GM12892 (cell line): ENCODE measurements around the gene ARHGEF10L.

ENCODE experiments used
- POLR2A ChIP-seq: IDR thresholded peaks from 2 replicates; pipeline ENCODE4 v1.6.1; 2011; ENCODE audit warnings: low read depth, low read length, control low read depth
- TAF1 ChIP-seq: IDR thresholded peaks from 2 replicates; pipeline ENCODE4 v1.6.1; 2011; ENCODE audit warnings: low read depth, mild to moderate bottlenecking, control low read depth, low read length, borderline replicate concordance

DNA sequence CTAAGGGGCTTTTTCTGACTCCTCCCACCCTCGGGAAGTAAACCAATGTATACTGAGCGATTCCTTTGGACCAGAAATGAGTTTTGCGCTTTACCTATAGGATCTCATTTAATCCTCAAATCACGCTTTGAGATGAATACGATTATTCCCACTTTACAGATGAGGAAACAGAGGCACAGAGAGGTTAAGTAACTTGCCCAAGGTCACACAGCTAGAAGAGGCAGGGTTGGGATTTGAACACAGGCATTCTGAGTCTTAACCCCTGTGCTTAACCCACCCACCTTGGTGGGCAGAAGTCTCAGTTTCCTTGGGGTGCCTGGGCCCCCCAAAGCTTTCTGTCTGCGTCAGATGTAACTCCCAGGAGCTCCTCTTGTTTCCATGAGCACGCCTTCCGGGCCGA, 129.8 kb downstream of the ARHGEF10L start:
- TF ChIP-seq POLR2A = no peak
- no peak for TF ChIP-seq TAF1
